K562 (cell line): Measurements from ENCODE around the gene LIMS2. TPM values are rescaled to one million over a fixed set of nuclear protein-coding genes. Genes with fewer than 3 reads are reported as not detected.

Experiments
- ATAC-seq: fragments of 200-7000 bp; cut with Tn5 transposase; 3 replicates; pipeline ENCODE4 v1.9.1; 2020; ENCODE audit warnings: moderate library complexity
- BruUV-seq: library from RNA; stranded (reverse); fragments of 400-500 nt; replicated peaks from 2 replicates; lab custom pipeline; 2021; lab: Mats Ljungman, UMichigan
- CTCF ChIA-PET: fragments of 300-600 bp; formaldehyde crosslinking; extraction: SDS; loops from one replicate; lab custom pipeline; 2021; ENCODE audit warnings: low intra/inter-chr PET ratio; lab: Yijun Ruan, JAX
- POLR2A ChIA-PET: fragments of 300-600, 350-650 bp; sonication (Branson Sonifier 250); formaldehyde crosslinking; extraction: SDS; loops from one replicate; lab custom pipeline; 2021; ENCODE audit warnings: antibody characterized with exemption, inconsistent platforms; lab: Yijun Ruan, JAX
- DNase-seq, 4 experiments: peaks; one replicate each; pipeline versions ENCODE4 v3.0.0 to v3.0.0-alpha.2; 2011 to 2018; ENCODE audit warnings: low spot score in 3 of 4, mixed read lengths in 3 of 4; ENCODE audit errors: extremely low read depth in 1 of 4
- FAIRE-seq: peaks from 2 replicates; lab custom pipeline; 2011; peaks lifted over from hg19 to GRCh38; lab: Jason Lieb, UNC
- H2AFZ ChIP-seq: 2 replicates; pipeline ENCODE4 v1.6.0; 2011; ENCODE audit warnings: low read depth, low read length, control low read depth, inconsistent platforms
- H3K27ac ChIP-seq: fragments of 200-600 bp; 3 replicates; pipeline ENCODE4 v1.8.0; 2011; ENCODE audit warnings: low read depth, mild to moderate bottlenecking, control low read depth, inconsistent platforms, low read length, moderate library complexity, mixed read lengths; ENCODE audit errors: extremely low read depth
- H3K27me3 ChIP-seq, 2 experiments: fragments of 300-600 bp in 1 of 2; 2 replicates in 1 of 2; 3 replicates in 1 of 2; pipeline versions ENCODE4 v1.6.0 to v1.8.0; 2011; ENCODE audit warnings: inconsistent platforms in 2 of 2, low read length in 2 of 2, mild to moderate bottlenecking in 1 of 2, mixed read lengths in 1 of 2, moderate library complexity in 1 of 2; ENCODE audit not compliant: control insufficient read depth in 2 of 2, insufficient read depth in 2 of 2
- H3K36me3 ChIP-seq: fragments of 300-600 bp; 3 replicates; pipeline ENCODE4 v1.8.0; 2011; ENCODE audit warnings: mild to moderate bottlenecking, low read length, inconsistent platforms; ENCODE audit not compliant: control insufficient read depth, insufficient read depth
- H3K4me1 ChIP-seq, 2 experiments: fragments of 200-600 bp in 1 of 2; replicated peaks in 1 of 2; 2 replicates in 1 of 2; 3 replicates in 1 of 2; pipeline versions ENCODE4 v1.5.1 to v1.8.0; 2011; ENCODE audit warnings: inconsistent platforms in 2 of 2, low read length in 2 of 2, mild to moderate bottlenecking in 1 of 2, mixed read lengths in 1 of 2, moderate library complexity in 1 of 2; ENCODE audit not compliant: control insufficient read depth in 2 of 2, insufficient read depth in 2 of 2
- H3K4me2 ChIP-seq: 2 replicates; pipeline ENCODE4 v1.6.1; 2011; ENCODE audit warnings: low read length, control low read depth, inconsistent platforms, mixed read lengths; ENCODE audit not compliant: insufficient read depth
- H3K4me3 ChIP-seq: fragments of 200-600 bp; sonication (generic), shearing (Covaris generic); 2 replicates; pipeline ENCODE4 v1.5.1; 2016; ENCODE audit warnings: control low read depth, inconsistent platforms
- H3K79me2 ChIP-seq: fragments of 200-600 bp; 3 replicates; pipeline ENCODE4 v1.8.0; 2011; ENCODE audit warnings: low read length, inconsistent platforms; ENCODE audit not compliant: control insufficient read depth, insufficient read depth
- H3K9ac ChIP-seq, 2 experiments: 2 replicates each; pipeline versions ENCODE4 v1.6.0 to v1.6.1; 2011; ENCODE audit warnings: low read depth in 2 of 2, low read length in 2 of 2, control low read depth in 1 of 2, inconsistent platforms in 1 of 2, mild to moderate bottlenecking in 1 of 2, mixed read lengths in 1 of 2; ENCODE audit not compliant: insufficient read depth in 1 of 2
- H3K9me1 ChIP-seq: one replicate; pipeline ENCODE4 v1.6.0; 2011; ENCODE audit warnings: inconsistent platforms, mild to moderate bottlenecking, low read length, moderate library complexity; ENCODE audit not compliant: control insufficient read depth, insufficient read depth
- H3K9me3 ChIP-seq: replicated peaks from 2 replicates; pipeline ENCODE4 v1.5.1; 2011; ENCODE audit warnings: low read depth, low read length, inconsistent platforms; ENCODE audit not compliant: control insufficient read depth, insufficient read depth
- H4K20me1 ChIP-seq: replicated peaks from 2 replicates; pipeline ENCODE4 v1.6.1; 2011; ENCODE audit warnings: low read length, inconsistent platforms, mixed read lengths; ENCODE audit not compliant: control insufficient read depth, insufficient read depth
- FOXA3 ChIP-seq, 2 experiments: fragments of 450-650 bp in 1 of 2; sonication (generic) in 1 of 2; formaldehyde crosslinking; IDR thresholded peaks in 1 of 2; conservative IDR thresholded peaks in 1 of 2; 2 replicates each; pipeline versions ENCODE4 v1.4.0 to v1.8.0; 2020 to 2022; ENCODE audit warnings: mild to moderate bottlenecking in 2 of 2, missing genetic modification reagents in 1 of 2
- FOXJ2 ChIP-seq: fragments of 200-800 bp; sonication (Bioruptor generic); IDR thresholded peaks from 2 replicates; pipeline ENCODE4 v1.6.1; 2016; ENCODE audit warnings: missing genetic modification characterization, missing compliant biosample characterization
- PRPF4 ChIP-seq: fragments of 200-400 bp; formaldehyde crosslinking; IDR thresholded peaks from one replicate; pipeline ENCODE4 v1.6.1; 2017; ENCODE audit warnings: low read length, low read depth, mild to moderate bottlenecking; ENCODE audit not compliant: insufficient read depth, poor library complexity, severe bottlenecking
- RUNX1 ChIP-seq: sonication (generic); IDR thresholded peaks from 2 replicates; pipeline ENCODE4 v1.6.1; 2016; ENCODE audit warnings: antibody characterized with exemption, low read depth
- SIN3A ChIP-seq, 2 experiments: fragments of 150-350 bp in 1 of 2; IDR thresholded peaks; 2 replicates each; pipeline ENCODE4 v1.6.1; 2011 to 2016; ENCODE audit warnings: borderline replicate concordance in 2 of 2, low read depth in 2 of 2, low read length in 2 of 2, mild to moderate bottlenecking in 2 of 2, moderate library complexity in 2 of 2; ENCODE audit not compliant: control insufficient read depth in 1 of 2
- SMARCA5 ChIP-seq: fragments of 450-650 bp; IDR thresholded peaks from 2 replicates; pipeline ENCODE4 v1.6.1; 2016
- WHSC1 ChIP-seq: IDR thresholded peaks from one replicate; pipeline ENCODE4 v1.6.1; 2012; ENCODE audit warnings: low read length, control low read depth, inconsistent platforms
- ZEB2 ChIP-seq: fragments of 450-650 bp; IDR thresholded peaks from 2 replicates; pipeline ENCODE4 v1.6.1; 2016
- ZNF12 ChIP-seq: sonication (generic); formaldehyde crosslinking; IDR thresholded peaks from 2 replicates; pipeline ENCODE4 v1.4.0; 2020; ENCODE audit warnings: mild to moderate bottlenecking, missing genetic modification reagents
- WGBS: fragments of 100-300 bp; shearing (Covaris generic); methylation state at CpG from one replicate; pipeline ENCODE4 v1.1.6; 2016; ENCODE audit warnings: low coverage, mixed read lengths; ENCODE audit not compliant: insufficient coverage; ENCODE audit errors: missing lambda C conversion rate; 5-methylcytosine and 5-hydroxymethylcytosine counted together
- in situ Hi-C: fragments of 300-500 bp; cut with MboI; formaldehyde crosslinking; loops from 4 replicates; pipeline ENCODE4 v1.15.0; 2018; ENCODE audit warnings: inconsistent platforms, mixed read lengths
- intact Hi-C: fragments of 100-400 bp; cut with micrococcal nuclease; formaldehyde crosslinking; loops from 2 replicates; pipeline ENCODE4 v1.14.2; 2022
- polyA plus RNA-seq, 8 experiments: library from polyadenylated mRNA; depleted of rRNA in 4 of 8; stranded (reverse) in 5 of 8; unstranded in 3 of 8; fragments of >200 nt; fragmentation: Nextera tagmentation in 2 of 8; fragmentation: Illumina TruSeq in 1 of 8; extraction: Ambion mirVana in 2 of 8; extraction: Trizol in 1 of 8; gene quantifications; 2 replicates each; pipeline versions ENCODE4 v1.2.1 to v1.2.3, GENCODE V29; 2011 to 2014; ENCODE audit warnings: inconsistent platforms in 1 of 8, missing spikeins in 1 of 8
- total RNA-seq, 7 experiments: library from RNA; depleted of rRNA in 6 of 7; stranded (reverse); fragments of >200 nt in 6 of 7; fragmentation: Illumina TruSeq in 2 of 7; extraction: Trizol in 2 of 7; gene quantifications; 2 replicates each; pipeline versions ENCODE4 v1.2.1 to v1.2.3, GENCODE V29; 2011 to 2021; ENCODE audit warnings: low replicate concordance in 1 of 7
- TF ChIP-seq, protein P1 (sequence below): sonication (generic); formaldehyde crosslinking; IDR thresholded peaks from 2 replicates; pipeline ENCODE4 v1.8.1; 2023; ENCODE audit warnings: mild to moderate bottlenecking, missing genetic modification reagents
- TF ChIP-seq, protein P2 (sequence below): fragments of 450-650 bp; IDR thresholded peaks from 2 replicates; pipeline ENCODE4 v1.6.1; 2017; ENCODE audit warnings: antibody characterized with exemption, mild to moderate bottlenecking
- TF ChIP-seq, protein P3 (sequence below): sonication (generic); formaldehyde crosslinking; IDR thresholded peaks from 2 replicates; pipeline ENCODE4 v1.4.0; 2020; ENCODE audit warnings: mild to moderate bottlenecking, missing genetic modification reagents

Gene LIMS2
- total and polyA plus RNA-seq, 9 of the 15 experiments (the other 6 are each of a cell fraction or from before 2014, with no cell fraction given), result 0.04 to 0.22 TPM; not detected in 7

DNA sequence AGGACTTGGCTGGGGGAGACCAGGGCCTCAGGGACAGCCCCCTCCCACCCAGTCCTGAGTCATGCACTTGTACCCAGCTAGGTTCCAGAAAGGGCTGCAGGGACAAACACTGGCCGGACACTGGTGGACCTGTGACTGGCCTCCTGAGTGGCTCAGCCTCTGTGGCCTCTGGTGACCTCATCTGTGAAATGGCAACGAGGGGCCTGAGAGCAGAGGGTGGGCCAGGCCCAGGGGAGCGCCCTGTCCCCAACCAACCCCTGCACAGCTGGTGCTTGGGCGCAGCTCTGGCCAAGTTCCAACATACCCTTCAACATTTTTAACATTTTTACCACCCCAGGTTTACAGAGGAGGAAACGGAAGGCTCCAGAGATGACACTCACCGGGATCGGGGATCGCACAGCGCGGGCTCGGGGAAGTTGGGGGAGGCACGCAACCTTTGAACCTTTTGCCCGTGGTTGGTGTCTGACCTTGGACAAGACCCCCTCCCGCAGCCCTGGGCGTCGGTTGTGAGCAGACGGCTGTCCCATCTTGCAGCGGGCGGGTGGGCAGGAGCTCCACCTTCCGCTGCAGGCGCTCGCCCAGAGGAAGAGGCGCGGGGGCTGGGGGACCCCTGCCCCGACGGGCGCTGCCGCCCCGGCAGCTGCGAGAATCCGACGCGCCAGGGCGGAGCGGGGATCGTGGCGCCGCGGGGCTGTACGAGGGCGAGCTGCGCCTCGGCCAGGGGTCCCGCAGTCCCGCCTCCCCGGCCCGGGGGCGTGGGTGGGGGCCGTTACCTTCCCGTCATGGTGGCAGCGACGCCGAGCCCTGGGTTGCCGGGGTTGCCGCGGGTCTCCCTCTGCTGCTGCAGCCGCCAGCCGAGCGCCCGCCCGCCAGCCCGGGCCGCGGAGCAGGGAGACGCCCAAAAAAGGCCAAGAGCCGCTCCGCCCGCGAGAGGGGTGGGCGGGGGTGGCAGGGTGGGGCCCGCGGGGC lies 805 bp downstream of the LIMS2 start:
- Histone ChIP-seq H3K9ac (peak overlapping the region in 1 of 2 experiments; percentile 9; a peak in 1 of 4 replicates), H3K4me1 (peaks cover 0 to 17% of the 10 kb centered on the region in 2 experiments; a peak in 2 of 5 replicates), H4K20me1 (peaks cover 12% of the 10 kb centered on the region; the same call in 1 of the 2 replicates), H3K27me3 (peaks cover 64 to 79% of the 10 kb centered on the region in 2 experiments), H2AFZ (no peak overlapping the region), H3K9me1 (peaks cover 3% of the 10 kb centered on the region), H3K79me2 (no peaks in the 10 kb centered on the region), H3K27ac (no peak overlapping the region), H3K36me3 (no peaks in the 10 kb centered on the region), H3K9me3 (no peaks in the 10 kb centered on the region), H3K4me2 (no peak overlapping the region), H3K4me3 (no peak overlapping the region)
- DNase-seq, result peak in 2 of 4 experiments; percentile 54 to 55
- no peak for FAIRE-seq
- ATAC-seq, result peak; percentile 10; the same call in 1 of the 3 replicates
- WGBS, result 8% methylated on average over 53 of the region's 72 CpGs
- CTCF ChIA-PET, result no interaction called here
- in situ Hi-C loops, result no loop called here
- POLR2A ChIA-PET, result interaction anchor here (0.5 to 0.6 kb wide), 2 partner anchors 13 to 133 kb away, joined by 3 read pairs; no protein-coding TSS in a partner anchor
- no TSS peak for BruUV-seq
- intact Hi-C loops, result no loop called here
- TF ChIP-seq FOXJ2 (no peak), RUNX1 (no peak), ZNF12 (no peak), SIN3A (IDR thresholded peaks at IDR 0.05; ENCODE audit: borderline replicate concordance in 2 of 2, control insufficient read depth in 1 of 2, low read depth in 2 of 2, low read length in 2 of 2) (no peak), ZEB2 (no peak), FOXA3 (CRISPR knock-in tag; conservative IDR thresholded peaks at IDR 0.05 in 1 of 2, IDR thresholded peaks at IDR 0.05 in 1 of 2) (no peak), WHSC1 (no peak), PRPF4 (no peak), SMARCA5 (no peak)
- TF ChIP-seq, protein P1, sequence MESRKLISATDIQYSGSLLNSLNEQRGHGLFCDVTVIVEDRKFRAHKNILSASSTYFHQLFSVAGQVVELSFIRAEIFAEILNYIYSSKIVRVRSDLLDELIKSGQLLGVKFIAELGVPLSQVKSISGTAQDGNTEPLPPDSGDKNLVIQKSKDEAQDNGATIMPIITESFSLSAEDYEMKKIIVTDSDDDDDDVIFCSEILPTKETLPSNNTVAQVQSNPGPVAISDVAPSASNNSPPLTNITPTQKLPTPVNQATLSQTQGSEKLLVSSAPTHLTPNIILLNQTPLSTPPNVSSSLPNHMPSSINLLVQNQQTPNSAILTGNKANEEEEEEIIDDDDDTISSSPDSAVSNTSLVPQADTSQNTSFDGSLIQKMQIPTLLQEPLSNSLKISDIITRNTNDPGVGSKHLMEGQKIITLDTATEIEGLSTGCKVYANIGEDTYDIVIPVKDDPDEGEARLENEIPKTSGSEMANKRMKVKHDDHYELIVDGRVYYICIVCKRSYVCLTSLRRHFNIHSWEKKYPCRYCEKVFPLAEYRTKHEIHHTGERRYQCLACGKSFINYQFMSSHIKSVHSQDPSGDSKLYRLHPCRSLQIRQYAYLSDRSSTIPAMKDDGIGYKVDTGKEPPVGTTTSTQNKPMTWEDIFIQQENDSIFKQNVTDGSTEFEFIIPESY, result no peak
- TF ChIP-seq, protein P2, sequence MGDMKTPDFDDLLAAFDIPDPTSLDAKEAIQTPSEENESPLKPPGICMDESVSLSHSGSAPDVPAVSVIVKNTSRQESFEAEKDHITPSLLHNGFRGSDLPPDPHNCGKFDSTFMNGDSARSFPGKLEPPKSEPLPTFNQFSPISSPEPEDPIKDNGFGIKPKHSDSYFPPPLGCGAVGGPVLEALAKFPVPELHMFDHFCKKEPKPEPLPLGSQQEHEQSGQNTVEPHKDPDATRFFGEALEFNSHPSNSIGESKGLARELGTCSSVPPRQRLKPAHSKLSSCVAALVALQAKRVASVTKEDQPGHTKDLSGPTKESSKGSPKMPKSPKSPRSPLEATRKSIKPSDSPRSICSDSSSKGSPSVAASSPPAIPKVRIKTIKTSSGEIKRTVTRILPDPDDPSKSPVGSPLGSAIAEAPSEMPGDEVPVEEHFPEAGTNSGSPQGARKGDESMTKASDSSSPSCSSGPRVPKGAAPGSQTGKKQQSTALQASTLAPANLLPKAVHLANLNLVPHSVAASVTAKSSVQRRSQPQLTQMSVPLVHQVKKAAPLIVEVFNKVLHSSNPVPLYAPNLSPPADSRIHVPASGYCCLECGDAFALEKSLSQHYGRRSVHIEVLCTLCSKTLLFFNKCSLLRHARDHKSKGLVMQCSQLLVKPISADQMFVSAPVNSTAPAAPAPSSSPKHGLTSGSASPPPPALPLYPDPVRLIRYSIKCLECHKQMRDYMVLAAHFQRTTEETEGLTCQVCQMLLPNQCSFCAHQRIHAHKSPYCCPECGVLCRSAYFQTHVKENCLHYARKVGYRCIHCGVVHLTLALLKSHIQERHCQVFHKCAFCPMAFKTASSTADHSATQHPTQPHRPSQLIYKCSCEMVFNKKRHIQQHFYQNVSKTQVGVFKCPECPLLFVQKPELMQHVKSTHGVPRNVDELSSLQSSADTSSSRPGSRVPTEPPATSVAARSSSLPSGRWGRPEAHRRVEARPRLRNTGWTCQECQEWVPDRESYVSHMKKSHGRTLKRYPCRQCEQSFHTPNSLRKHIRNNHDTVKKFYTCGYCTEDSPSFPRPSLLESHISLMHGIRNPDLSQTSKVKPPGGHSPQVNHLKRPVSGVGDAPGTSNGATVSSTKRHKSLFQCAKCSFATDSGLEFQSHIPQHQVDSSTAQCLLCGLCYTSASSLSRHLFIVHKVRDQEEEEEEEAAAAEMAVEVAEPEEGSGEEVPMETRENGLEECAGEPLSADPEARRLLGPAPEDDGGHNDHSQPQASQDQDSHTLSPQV, result no peak
- TF ChIP-seq, protein P3, sequence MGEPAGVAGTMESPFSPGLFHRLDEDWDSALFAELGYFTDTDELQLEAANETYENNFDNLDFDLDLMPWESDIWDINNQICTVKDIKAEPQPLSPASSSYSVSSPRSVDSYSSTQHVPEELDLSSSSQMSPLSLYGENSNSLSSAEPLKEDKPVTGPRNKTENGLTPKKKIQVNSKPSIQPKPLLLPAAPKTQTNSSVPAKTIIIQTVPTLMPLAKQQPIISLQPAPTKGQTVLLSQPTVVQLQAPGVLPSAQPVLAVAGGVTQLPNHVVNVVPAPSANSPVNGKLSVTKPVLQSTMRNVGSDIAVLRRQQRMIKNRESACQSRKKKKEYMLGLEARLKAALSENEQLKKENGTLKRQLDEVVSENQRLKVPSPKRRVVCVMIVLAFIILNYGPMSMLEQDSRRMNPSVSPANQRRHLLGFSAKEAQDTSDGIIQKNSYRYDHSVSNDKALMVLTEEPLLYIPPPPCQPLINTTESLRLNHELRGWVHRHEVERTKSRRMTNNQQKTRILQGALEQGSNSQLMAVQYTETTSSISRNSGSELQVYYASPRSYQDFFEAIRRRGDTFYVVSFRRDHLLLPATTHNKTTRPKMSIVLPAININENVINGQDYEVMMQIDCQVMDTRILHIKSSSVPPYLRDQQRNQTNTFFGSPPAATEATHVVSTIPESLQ (CRISPR knock-in tag), result no peak
